ENCODE measurements around the gene ATP5IF1. TPM values are rescaled to one million over a fixed set of nuclear protein-coding genes. Genes with fewer than 3 reads are reported as not detected.

Gene ATP5IF1
- total RNA-seq, 1 donor = 48.2 TPM

DNA sequence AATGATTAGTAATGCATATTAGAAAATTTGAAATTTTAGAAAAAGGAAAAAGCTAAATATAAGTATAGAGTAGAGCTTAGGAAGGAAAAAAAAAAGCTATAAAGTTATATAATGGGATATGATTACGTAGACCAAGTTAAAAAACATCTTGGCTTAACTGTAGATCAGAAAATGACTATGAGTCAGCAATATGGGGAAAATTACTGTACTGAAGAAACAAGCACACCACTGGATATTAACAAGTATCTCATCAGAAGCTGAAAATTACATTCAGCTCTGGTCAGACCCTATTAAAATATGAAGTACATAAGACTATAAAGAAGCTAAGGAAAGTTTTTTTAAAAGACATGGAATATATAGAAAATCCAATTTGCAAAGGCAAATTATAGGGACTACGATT, 22.6 kb upstream of the ATP5IF1 start:
- Histone ChIP-seq H3K9me3 (ENCODE audit: low read depth, low read length) (no peaks in the 10 kb centered on the region), H3K27me3 (ENCODE audit: insufficient read depth, low read length) (no peaks in the 10 kb centered on the region), H3K4me1 (ENCODE audit: insufficient read depth, low read length) (no peaks in the 10 kb centered on the region), H3K4me3 (ENCODE audit: low read length) (no peak overlapping the region)

DNA sequence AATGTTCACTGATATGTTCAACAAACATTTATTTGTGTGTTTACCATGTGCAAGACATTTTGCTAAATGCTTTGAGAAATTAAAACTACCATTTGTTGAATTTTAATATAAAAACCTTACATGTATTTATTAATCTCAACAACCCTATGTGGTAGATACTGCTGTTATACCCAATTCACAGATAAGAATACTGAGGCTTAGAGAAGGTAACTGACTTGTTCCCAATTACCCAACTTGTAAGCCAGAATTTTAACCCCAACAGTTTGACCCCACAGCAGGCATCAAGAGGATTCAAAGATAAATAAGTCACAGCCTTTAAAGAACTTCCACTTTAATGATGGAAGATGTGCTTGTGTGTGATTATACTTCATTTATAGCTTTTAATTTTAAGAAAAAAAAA, 6.8 kb upstream of the ATP5IF1 start:
- Histone ChIP-seq H3K27me3 (ENCODE audit: insufficient read depth, low read length) (no peaks in the 10 kb centered on the region), H3K4me3 (ENCODE audit: low read length) (no peak overlapping the region), H3K4me1 (ENCODE audit: insufficient read depth, low read length) (peaks cover 28% of the 10 kb centered on the region), H3K9me3 (ENCODE audit: low read depth, low read length) (no peaks in the 10 kb centered on the region)

GRCh38 chr1:28229996-28230395, 5.9 kb upstream of the ATP5IF1 start:
- Histone ChIP-seq H3K27me3 (ENCODE audit: insufficient read depth, low read length) (no peaks in the 10 kb centered on the region), H3K9me3 (ENCODE audit: low read depth, low read length) (no peaks in the 10 kb centered on the region), H3K4me3 (ENCODE audit: low read length) (no peak overlapping the region), H3K4me1 (ENCODE audit: insufficient read depth, low read length) (peaks cover 28% of the 10 kb centered on the region)

DNA sequence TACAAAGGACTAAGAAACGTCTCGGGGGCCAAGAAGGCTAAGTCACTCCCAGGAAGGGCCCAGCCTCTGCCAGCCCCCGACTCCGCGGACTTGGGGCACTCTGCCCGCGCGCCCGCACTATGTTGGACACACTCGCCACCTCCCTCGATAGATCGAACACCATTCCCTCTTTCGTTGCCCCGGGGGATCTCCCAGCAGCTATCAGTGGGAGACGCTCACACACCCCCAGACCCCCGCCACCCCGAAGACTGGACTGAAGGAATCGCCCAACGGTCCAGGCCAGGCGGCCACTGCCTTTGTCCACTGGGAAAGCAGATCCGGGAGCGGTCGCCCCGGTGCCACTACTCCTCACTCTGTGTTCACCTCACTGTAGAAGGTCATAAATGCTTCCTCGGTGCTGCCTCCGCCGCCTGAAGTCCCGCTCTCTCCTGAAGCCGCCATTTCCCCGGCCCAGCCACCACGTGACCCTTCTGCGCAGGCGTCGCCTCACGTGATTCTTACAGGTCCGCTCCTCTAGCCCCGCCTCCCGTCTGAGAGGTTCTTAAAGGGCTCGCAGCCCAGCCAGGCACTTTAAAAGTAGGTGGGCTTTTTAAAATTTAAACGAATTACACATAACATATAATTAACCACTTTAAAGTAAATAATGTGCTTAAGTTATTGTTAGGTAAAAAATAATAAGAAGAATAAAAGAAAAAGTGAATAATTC, 3.2 kb upstream of the ATP5IF1 start, which contains the start of gene DNAJC8:
TSS of gene DNAJC8 (minus strand) at position 472 of the 706 bp plus-strand sequence. CDS start at position 441, 31 bp downstream.
- Histone ChIP-seq H3K4me3 (ENCODE audit: low read length) (peak within 1 kb of the TSS; percentile 91), H3K4me1 (ENCODE audit: insufficient read depth, low read length) (peaks cover 50% of the 10 kb centered on the region), H3K27me3 (ENCODE audit: insufficient read depth, low read length) (no peaks in the 10 kb centered on the region), H3K9me3 (ENCODE audit: low read depth, low read length) (no peaks in the 10 kb centered on the region)

DNA sequence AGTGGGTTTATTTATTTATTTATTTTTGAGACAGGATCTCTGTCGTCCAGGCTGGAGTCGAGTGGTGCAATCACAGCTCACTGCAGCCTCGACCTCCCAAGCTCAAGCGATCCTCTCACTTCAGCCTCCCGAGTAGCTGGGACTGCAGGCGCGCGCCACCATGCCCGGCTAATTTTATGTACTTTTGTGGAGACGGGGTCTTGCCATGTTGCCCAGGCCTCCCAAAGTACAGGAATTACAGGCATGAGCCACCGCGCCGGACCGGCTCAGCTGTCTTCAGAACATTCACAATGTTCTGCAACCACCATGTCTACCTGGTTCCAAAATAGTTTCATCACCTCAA, 2.7 kb upstream of the ATP5IF1 start:
- no peaks in the 10 kb centered on the region for H3K9me3 ChIP-seq (ENCODE audit: low read depth, low read length)
- no peaks in the 10 kb centered on the region for H3K27me3 ChIP-seq (ENCODE audit: insufficient read depth, low read length)
- H3K4me1 ChIP-seq (ENCODE audit: insufficient read depth, low read length) = peaks cover 50% of the 10 kb centered on the region
- peak overlapping the region; percentile 91 for H3K4me3 ChIP-seq (ENCODE audit: low read length)

GRCh38 chr1:28236656-28237322, 865 bp downstream of the ATP5IF1 start:
- Histone ChIP-seq H3K4me3 (ENCODE audit: low read length) (peak overlapping the region; percentile 99), H3K27me3 (ENCODE audit: insufficient read depth, low read length) (no peaks in the 10 kb centered on the region), H3K9me3 (ENCODE audit: low read depth, low read length) (no peaks in the 10 kb centered on the region), H3K4me1 (ENCODE audit: insufficient read depth, low read length) (peaks cover 35% of the 10 kb centered on the region)

GRCh38 chr1:28239004-28239403, 3.1 kb downstream of the ATP5IF1 start:
- Histone ChIP-seq H3K9me3 (ENCODE audit: low read depth, low read length) (no peaks in the 10 kb centered on the region), H3K27me3 (ENCODE audit: insufficient read depth, low read length) (no peaks in the 10 kb centered on the region), H3K4me3 (ENCODE audit: low read length) (no peak overlapping the region), H3K4me1 (ENCODE audit: insufficient read depth, low read length) (peaks cover 40% of the 10 kb centered on the region)

- H3K4me3 ChIP-seq (ENCODE audit: low read length) = no peak overlapping the region
- H3K9me3 ChIP-seq (ENCODE audit: low read depth, low read length) = no peaks in the 10 kb centered on the region
- no peaks in the 10 kb centered on the region for H3K27me3 ChIP-seq (ENCODE audit: insufficient read depth, low read length)
- H3K4me1 ChIP-seq (ENCODE audit: insufficient read depth, low read length) = peaks cover 51% of the 10 kb centered on the region
These were observed 4.1 kb downstream of the ATP5IF1 start for GRCh38 chr1:28240024-28240423.

- Histone ChIP-seq H3K4me3 (ENCODE audit: low read length) (no peak overlapping the region), H3K27me3 (ENCODE audit: insufficient read depth, low read length) (no peaks in the 10 kb centered on the region), H3K4me1 (ENCODE audit: insufficient read depth, low read length) (peaks cover 44% of the 10 kb centered on the region), H3K9me3 (ENCODE audit: low read depth, low read length) (no peaks in the 10 kb centered on the region)
These were observed 5.8 kb downstream of the ATP5IF1 start for GRCh38 chr1:28241638-28242241.

DNA sequence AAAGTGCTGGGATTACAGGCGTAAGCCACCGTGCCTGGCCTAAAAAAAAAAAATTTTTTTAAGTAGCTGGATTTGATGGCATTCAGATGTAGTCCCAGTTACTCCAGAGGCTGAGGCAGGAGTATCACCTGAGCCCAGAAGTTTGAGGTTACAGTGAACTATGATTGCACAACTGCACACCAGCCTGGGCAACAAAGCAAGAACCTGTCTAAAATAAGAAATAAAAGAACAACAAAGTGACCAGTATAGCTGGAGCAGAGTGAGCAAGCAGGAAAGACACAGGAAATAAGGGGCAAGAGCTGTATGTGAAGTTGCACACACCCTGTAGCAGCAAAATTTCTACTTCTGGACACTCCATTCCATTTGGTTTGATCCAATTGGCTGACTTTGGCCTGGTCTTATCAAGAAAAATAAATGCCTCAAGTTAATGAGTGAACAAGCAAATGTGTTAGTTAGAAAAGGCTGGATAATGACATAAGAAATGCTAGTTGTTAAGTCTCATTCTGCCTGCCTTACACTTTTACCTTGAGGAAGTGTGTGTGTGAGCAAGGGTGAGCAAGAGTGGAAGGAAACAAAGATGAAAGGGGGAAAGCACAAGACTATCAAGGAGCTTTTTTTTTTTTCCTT, 7.9 kb downstream of the ATP5IF1 start:
- Histone ChIP-seq H3K4me3 (ENCODE audit: low read length) (no peak overlapping the region), H3K9me3 (ENCODE audit: low read depth, low read length) (no peaks in the 10 kb centered on the region), H3K4me1 (ENCODE audit: insufficient read depth, low read length) (peaks cover 50% of the 10 kb centered on the region), H3K27me3 (ENCODE audit: insufficient read depth, low read length) (no peaks in the 10 kb centered on the region)

DNA sequence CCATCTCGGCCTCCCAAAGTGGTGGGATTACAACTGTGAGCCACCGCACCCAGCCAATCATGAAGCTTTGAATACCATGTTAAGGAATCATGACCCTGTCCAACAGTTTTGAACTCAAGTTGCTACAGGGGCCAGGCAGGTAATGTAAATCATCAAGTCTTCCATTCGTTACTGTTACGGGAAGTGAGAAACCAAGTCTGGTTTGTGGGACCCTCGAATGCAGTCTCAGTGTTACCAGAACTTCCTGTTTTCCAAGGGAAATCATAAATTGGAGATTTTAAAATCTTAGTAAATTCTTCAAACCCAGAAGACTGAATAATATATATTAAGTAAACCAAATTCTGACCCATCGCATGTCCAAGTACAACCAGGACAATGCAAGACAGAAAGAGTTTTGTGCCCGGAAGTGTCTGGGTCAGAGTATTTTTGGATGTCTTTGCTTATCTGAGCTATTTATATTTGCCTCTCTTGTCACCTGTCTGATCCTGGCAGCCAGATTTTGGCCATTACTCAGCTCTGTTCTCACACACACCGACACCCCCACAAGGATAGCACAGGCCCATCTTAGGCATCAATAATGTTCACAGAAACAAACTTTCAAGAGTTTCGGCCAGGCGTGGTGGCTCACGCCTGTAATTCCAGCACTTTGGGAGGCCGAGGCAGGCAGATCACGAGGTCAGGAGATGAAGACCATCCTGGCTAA, 8.8 kb downstream of the ATP5IF1 start:
- Histone ChIP-seq H3K4me3 (ENCODE audit: low read length) (no peak overlapping the region), H3K4me1 (ENCODE audit: insufficient read depth, low read length) (peaks cover 59% of the 10 kb centered on the region)

DNA sequence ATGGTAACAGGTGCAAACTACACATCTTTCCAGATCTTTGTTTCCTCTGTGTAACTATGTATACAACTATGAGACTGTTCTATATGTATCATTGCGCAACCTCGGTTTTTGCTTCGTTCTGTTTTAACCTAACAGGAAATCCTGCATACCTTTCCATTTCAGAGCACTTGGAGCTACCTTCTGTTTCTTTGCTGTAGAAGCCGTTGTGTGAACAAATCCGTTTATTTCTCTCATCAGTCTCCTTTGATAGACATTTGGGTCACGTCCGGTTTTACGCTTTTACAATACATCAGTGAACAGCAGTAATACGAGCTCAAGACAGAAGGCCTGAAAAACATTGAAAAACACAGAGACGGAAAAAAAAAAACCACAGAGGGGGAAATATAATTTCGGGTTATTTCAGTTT, 10.5 kb downstream of the ATP5IF1 start:
- peaks cover 76% of the 10 kb centered on the region for H3K4me1 ChIP-seq (ENCODE audit: insufficient read depth, low read length)
- no peaks in the 10 kb centered on the region for H3K27me3 ChIP-seq (ENCODE audit: insufficient read depth, low read length)
- peak overlapping the region; percentile 64 for H3K4me3 ChIP-seq (ENCODE audit: low read length)
- no peaks in the 10 kb centered on the region for H3K9me3 ChIP-seq (ENCODE audit: low read depth, low read length)

More for the DNA sequence above, 8.8 kb downstream of the ATP5IF1 start:
- no peaks in the 10 kb centered on the region for H3K9me3 ChIP-seq (ENCODE audit: low read depth, low read length)
- no peaks in the 10 kb centered on the region for H3K27me3 ChIP-seq (ENCODE audit: insufficient read depth, low read length)

GRCh38 chr1:28247612-28248272, 11.8 kb downstream of the ATP5IF1 start:
- Histone ChIP-seq H3K4me3 (ENCODE audit: low read length) (no peak overlapping the region), H3K4me1 (ENCODE audit: insufficient read depth, low read length) (peaks cover 72% of the 10 kb centered on the region), H3K9me3 (ENCODE audit: low read depth, low read length) (no peaks in the 10 kb centered on the region), H3K27me3 (ENCODE audit: insufficient read depth, low read length) (no peaks in the 10 kb centered on the region)

- H3K4me1 ChIP-seq (ENCODE audit: insufficient read depth, low read length) = peaks cover 65% of the 10 kb centered on the region
- no peaks in the 10 kb centered on the region for H3K27me3 ChIP-seq (ENCODE audit: insufficient read depth, low read length)
- H3K4me3 ChIP-seq (ENCODE audit: low read length) = no peak overlapping the region
- H3K9me3 ChIP-seq (ENCODE audit: low read depth, low read length) = no peaks in the 10 kb centered on the region
These were observed 12.5 kb downstream of the ATP5IF1 start for GRCh38 chr1:28248273-28249012.
